H1 (cell line): ENCODE measurements around the gene TRAPPC12. TPM values are rescaled to one million over a fixed set of nuclear protein-coding genes. Genes with fewer than 3 reads are reported as not detected.
A peak's percentile ranks its signal among the peaks of the same experiment; 100 is the strongest.

Experiments
- CTCF ChIA-PET: fragments of 300-600 bp; sonication (Branson Sonifier 250); formaldehyde crosslinking; loops from one replicate; lab custom pipeline; 2021; ENCODE audit not compliant: partially characterized antibody; lab: Charles Lee
- POLR2A ChIA-PET: fragments of 300-600 bp; sonication (Branson Sonifier 250); formaldehyde crosslinking; loops from one replicate; lab custom pipeline; 2021; ENCODE audit warnings: inconsistent platforms; ENCODE audit not compliant: partially characterized antibody; lab: Charles Lee
- DNase-seq, 2 experiments: peaks; one replicate each; pipeline versions ENCODE4 v3.0.0 to v3.0.0-alpha.2; 2010 to 2022; ENCODE audit warnings: low spot score in 2 of 2, low read depth in 1 of 2, mixed read lengths in 1 of 2
- FAIRE-seq: peaks from 2 replicates; lab custom pipeline; 2011; peaks lifted over from hg19 to GRCh38; lab: Jason Lieb, UNC
- H2AFZ ChIP-seq: 2 replicates; pipeline ENCODE4 v1.8.1; 2012; ENCODE audit warnings: low read length, inconsistent platforms
- H2AK5ac ChIP-seq: 2 replicates; pipeline ENCODE4 v1.6.1; 2013; ENCODE audit warnings: low read depth, low read length
- H2BK120ac ChIP-seq: replicated peaks from 2 replicates; pipeline ENCODE3; 2013; ENCODE audit warnings: low read depth, low read length, inconsistent platforms
- H2BK12ac ChIP-seq: 2 replicates; pipeline ENCODE4 v1.6.1; 2013; ENCODE audit warnings: low read depth, low read length
- H2BK15ac ChIP-seq: 2 replicates; pipeline ENCODE4 v1.6.1; 2013; ENCODE audit warnings: low read length
- H2BK20ac ChIP-seq: 2 replicates; pipeline ENCODE4 v1.6.1; 2013; ENCODE audit warnings: low read length
- H2BK5ac ChIP-seq: 2 replicates; pipeline ENCODE4 v1.6.1; 2013; ENCODE audit warnings: low read depth, low read length
- H3K14ac ChIP-seq: 2 replicates; pipeline ENCODE4 v1.6.1; 2013; ENCODE audit warnings: inconsistent platforms; ENCODE audit not compliant: insufficient read length
- H3K18ac ChIP-seq: 2 replicates; pipeline ENCODE4 v1.6.1; 2013; ENCODE audit warnings: low read length; ENCODE audit errors: extremely low read depth
- H3K23ac ChIP-seq: 2 replicates; pipeline ENCODE4 v1.6.1; 2013; ENCODE audit warnings: inconsistent platforms; ENCODE audit not compliant: insufficient read length
- H3K23me2 ChIP-seq: 2 replicates; pipeline ENCODE4 v1.6.1; 2013; ENCODE audit warnings: low read depth, low read length
- H3K27ac ChIP-seq: 2 replicates; pipeline ENCODE4 v1.6.1; 2011; ENCODE audit warnings: low read depth, low read length, inconsistent platforms
- H3K27me3 ChIP-seq, 4 experiments: replicated peaks in 1 of 4; 1 replicate in 1 of 4; 2 replicates in 3 of 4; pipeline versions ENCODE4 v1.6.1 to v1.8.1; 2011 to 2013; ENCODE audit warnings: low read length in 3 of 4, mild to moderate bottlenecking in 3 of 4, inconsistent platforms in 2 of 4, mixed read lengths in 2 of 4, moderate library complexity in 1 of 4; ENCODE audit not compliant: control insufficient read depth in 3 of 4, insufficient read depth in 3 of 4; ENCODE audit errors: extremely low read depth in 1 of 4
- H3K36me3 ChIP-seq, 4 experiments: 2 replicates each; pipeline versions ENCODE4 v1.6.1 to v1.8.1; 2011 to 2013; ENCODE audit warnings: mild to moderate bottlenecking in 4 of 4, low read length in 3 of 4, moderate library complexity in 2 of 4, control low read depth in 1 of 4, inconsistent platforms in 1 of 4; ENCODE audit not compliant: insufficient read depth in 4 of 4, control insufficient read depth in 2 of 4
- H3K4ac ChIP-seq: replicated peaks from 2 replicates; pipeline ENCODE3; 2013; ENCODE audit warnings: low read length, low read depth, mixed read lengths, inconsistent platforms; ENCODE audit not compliant: insufficient read length
- H3K4me1 ChIP-seq, 4 experiments: replicated peaks in 1 of 4; 1 replicate in 1 of 4; 2 replicates in 3 of 4; pipeline versions ENCODE4 v1.6.1 to v1.8.1; 2011 to 2013; ENCODE audit warnings: low read length in 3 of 4, inconsistent platforms in 2 of 4, mixed read lengths in 1 of 4; ENCODE audit not compliant: insufficient read depth in 4 of 4, control insufficient read depth in 3 of 4
- H3K4me2 ChIP-seq, 2 experiments: 2 replicates each; pipeline versions ENCODE4 v1.6.1 to v1.8.1; 2011 to 2013; ENCODE audit warnings: low read depth in 2 of 2, low read length in 2 of 2, control low read depth in 1 of 2, inconsistent platforms in 1 of 2, mild to moderate bottlenecking in 1 of 2; ENCODE audit not compliant: insufficient read depth in 1 of 2
- H3K4me3 ChIP-seq, 4 experiments: fragments of 200-600, 300-600 bp in 1 of 4; sonication (generic), shearing (Covaris generic), sonication (Bioruptor Twin) in 1 of 4; 2 replicates each; pipeline versions ENCODE4 v1.5.1 to v1.8.1; 2011 to 2016; ENCODE audit warnings: low read length in 4 of 4, low read depth in 3 of 4, control low read depth in 2 of 4, inconsistent platforms in 2 of 4, mild to moderate bottlenecking in 2 of 4, mixed read lengths in 1 of 4, moderate library complexity in 1 of 4; ENCODE audit not compliant: insufficient read depth in 2 of 4; ENCODE audit errors: extremely low read depth in 1 of 4
- H3K56ac ChIP-seq: replicated peaks from 2 replicates; pipeline ENCODE3; 2013; ENCODE audit warnings: low read depth, mild to moderate bottlenecking, mixed read lengths, low read length, inconsistent platforms; ENCODE audit not compliant: insufficient read length
- H3K79me1 ChIP-seq: 2 replicates; pipeline ENCODE4 v1.6.1; 2013; ENCODE audit warnings: low read depth, low read length, control low read depth
- H3K79me2 ChIP-seq, 2 experiments: 2 replicates each; pipeline versions ENCODE4 v1.6.1 to v1.8.1; 2012 to 2013; ENCODE audit warnings: low read length in 2 of 2, mild to moderate bottlenecking in 2 of 2, inconsistent platforms in 1 of 2; ENCODE audit not compliant: insufficient read depth in 2 of 2, control insufficient read depth in 1 of 2
- H3K9ac ChIP-seq, 4 experiments: replicated peaks in 1 of 4; 1 replicate in 1 of 4; 2 replicates in 3 of 4; pipeline versions ENCODE4 v1.6.1 to v1.8.1; 2011 to 2013; ENCODE audit warnings: low read depth in 3 of 4, low read length in 3 of 4, control low read depth in 2 of 4, mild to moderate bottlenecking in 2 of 4, moderate library complexity in 2 of 4, inconsistent platforms in 1 of 4; ENCODE audit errors: extremely low read depth in 1 of 4
- H3K9me3 ChIP-seq, 2 experiments: 2 replicates each; pipeline versions ENCODE4 v1.6.1 to v1.8.1; 2012 to 2013; ENCODE audit warnings: mild to moderate bottlenecking in 2 of 2, moderate library complexity in 2 of 2, control low read depth in 1 of 2, inconsistent platforms in 1 of 2, low read depth in 1 of 2, low read length in 1 of 2, mixed read lengths in 1 of 2; ENCODE audit not compliant: insufficient read depth in 2 of 2
- H4K20me1 ChIP-seq, 2 experiments: replicated peaks in 1 of 2; 2 replicates each; pipeline versions ENCODE3 to v1.8.1; 2011 to 2013; ENCODE audit warnings: inconsistent platforms in 2 of 2, low read length in 2 of 2, mild to moderate bottlenecking in 1 of 2; ENCODE audit not compliant: insufficient read depth in 2 of 2, control insufficient read depth in 1 of 2
- H4K5ac ChIP-seq: 2 replicates; pipeline ENCODE4 v1.6.1; 2013; ENCODE audit warnings: low read length, low read depth, mixed read lengths, inconsistent platforms; ENCODE audit not compliant: insufficient read length
- H4K8ac ChIP-seq: 2 replicates; pipeline ENCODE4 v1.8.0; 2013; ENCODE audit warnings: mild to moderate bottlenecking, moderate library complexity, low read length, inconsistent platforms; ENCODE audit not compliant: insufficient read depth; ENCODE audit errors: extremely low read depth
- H4K91ac ChIP-seq: replicated peaks from 2 replicates; pipeline ENCODE3; 2013; ENCODE audit warnings: low read length, mixed read lengths, inconsistent platforms; ENCODE audit not compliant: insufficient read length
- CTBP2 ChIP-seq: IDR thresholded peaks from 2 replicates; pipeline ENCODE4 v1.7.0; 2011; ENCODE audit warnings: borderline replicate concordance, mild to moderate bottlenecking, moderate library complexity, mixed read lengths, low read length; ENCODE audit not compliant: insufficient read depth, insufficient read length
- POLR2A ChIP-seq, 2 experiments: IDR thresholded peaks; 1 replicate in 1 of 2; 2 replicates in 1 of 2; pipeline ENCODE4 v1.6.1; 2011; ENCODE audit warnings: low read depth in 2 of 2, low read length in 2 of 2, mild to moderate bottlenecking in 2 of 2; ENCODE audit errors: control extremely low read depth in 1 of 2
- SAP30 ChIP-seq: fragments of 300-600 bp; sonication (generic); IDR thresholded peaks from 2 replicates; pipeline ENCODE4 v1.7.1; 2012; ENCODE audit warnings: low read length, moderate library complexity, mild to moderate bottlenecking, inconsistent platforms; ENCODE audit not compliant: insufficient read depth, insufficient replicate concordance
- WGBS, 2 experiments: shearing (Covaris generic) in 1 of 2; methylation state at CpG; one replicate each; pipeline versions ENCODE4 v1.1.6 to v1.1.7; 2013 to 2015; ENCODE audit warnings: low lambda C conversion rate in 2 of 2, mixed read lengths in 2 of 2, inconsistent platforms in 1 of 2, low coverage in 1 of 2, missing lambda C conversion rate in 1 of 2; ENCODE audit not compliant: insufficient replicate concordance in 2 of 2, insufficient coverage in 1 of 2, insufficient read length in 1 of 2; ENCODE audit errors: extremely low coverage in 1 of 2, missing lambda C conversion rate in 1 of 2; 5-methylcytosine and 5-hydroxymethylcytosine counted together
- polyA plus RNA-seq, 7 experiments: library from polyadenylated mRNA; depleted of rRNA in 3 of 7; stranded (reverse) in 5 of 7; unstranded in 2 of 7; fragments of >200 nt in 5 of 7; fragments of 200-250 nt in 2 of 7; gene quantifications; 1 replicate in 5 of 7; 2 replicates in 1 of 7; 4 replicates in 1 of 7; pipeline versions ENCODE4 v1.2.1 to v1.2.3, GENCODE V29; 2011 to 2013; ENCODE audit warnings: missing spikeins in 2 of 7, mixed read lengths in 2 of 7
- total RNA-seq: library from RNA; stranded (reverse); fragmentation: NEBNext Ultra II Directional; extraction: Animal tissue kit (Norgen Biotek cat#: 25700); gene quantifications from 2 replicates; pipeline ENCODE4 v1.2.1, GENCODE V29; 2021
- TF ChIP-seq, protein P1 (sequence below), 3 experiments: IDR thresholded peaks; 1 replicate in 2 of 3; 2 replicates in 1 of 3; pipeline versions ENCODE4 v1.5.1 to v1.6.1; 2011; ENCODE audit warnings: low read length in 3 of 3, mild to moderate bottlenecking in 3 of 3, inconsistent platforms in 2 of 3, low read depth in 1 of 3, moderate library complexity in 1 of 3; ENCODE audit not compliant: insufficient read depth in 1 of 3; ENCODE audit errors: control extremely low read depth in 1 of 3

Gene TRAPPC12
- total and polyA plus RNA-seq, 2 of the 8 experiments (the other 6 are each of a cell fraction or from before 2014, with no cell fraction given), result 35.0 to 67.3 TPM

DNA sequence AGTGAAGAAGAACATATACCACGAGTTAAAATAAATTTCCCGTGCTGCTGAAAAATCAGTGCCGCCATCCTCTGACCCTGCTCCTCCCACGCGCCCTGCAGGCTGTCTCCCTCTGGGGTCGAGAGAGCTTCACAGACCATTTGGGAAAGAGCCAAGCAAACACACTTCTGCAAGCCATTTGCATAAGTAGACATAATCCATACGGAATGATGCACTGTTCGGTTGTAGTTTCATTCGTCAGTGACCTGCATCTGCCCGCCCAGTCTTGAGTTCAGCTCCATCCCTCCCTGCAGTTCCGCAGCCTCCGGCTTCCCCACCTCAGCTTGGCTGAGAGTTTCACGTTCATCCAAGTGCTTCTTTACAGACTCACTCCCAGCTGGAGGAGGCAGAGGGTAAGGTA is 69.6 kb downstream of the TRAPPC12 start:
- no peak overlapping the region for H3K27ac ChIP-seq
- H2BK120ac ChIP-seq, result no peak overlapping the region
- H4K5ac ChIP-seq, result no peak overlapping the region
- no peak overlapping the region for H3K23ac ChIP-seq
- ChIA-PET POLR2A (interaction anchor here (0.6 to 1.0 kb wide), 2 partner anchors 10 to 134 kb away, joined by 3 read pairs; no protein-coding TSS in a partner anchor), CTCF (interaction anchor here (0.7 to 4.8 kb wide), 5 partner anchors 9 to 706 kb away, joined by 3 to 23 read pairs (median 8); no protein-coding TSS in a partner anchor)
- no peak overlapping the region for H2BK15ac ChIP-seq
- DNase-seq (peak in 1 of 2 experiments; percentile 20), FAIRE-seq (no peak)
- no peak overlapping the region for H2BK20ac ChIP-seq
- peaks cover 0 to 3% (median 0%) of the 10 kb centered on the region in 4 experiments; a peak in 1 of 7 replicates for H3K4me1 ChIP-seq
- H3K23me2 ChIP-seq, result no peaks in the 10 kb centered on the region
- H3K36me3 ChIP-seq, result peaks cover 6 to 12% (median 9%) of the 10 kb centered on the region in 4 experiments; a peak in 6 of 8 replicates
- H3K79me2 ChIP-seq, result no peaks in the 10 kb centered on the region
- H3K27me3 ChIP-seq, result no peaks in the 10 kb centered on the region
- H3K9me3 ChIP-seq, result no peaks in the 10 kb centered on the region
- H3K4me2 ChIP-seq, result no peak overlapping the region
- no peak overlapping the region for H2BK5ac ChIP-seq
- no peak overlapping the region for H2AFZ ChIP-seq
- H4K8ac ChIP-seq, result no peak overlapping the region
- no peak overlapping the region for H2AK5ac ChIP-seq
- no peak overlapping the region for H3K14ac ChIP-seq
- no peak overlapping the region for H3K9ac ChIP-seq
- WGBS, 2 experiments, result 91% methylated on average over 13 of the region's 13 CpGs; no CpG with 5 or more reads in 1 of the 2 experiments
- no peak overlapping the region for H3K4ac ChIP-seq
- H2BK12ac ChIP-seq, result no peak overlapping the region
- H3K4me3 ChIP-seq, result no peak overlapping the region
- no peak overlapping the region for H4K91ac ChIP-seq
- H3K79me1 ChIP-seq, result peaks cover 2% of the 10 kb centered on the region; the same call in 1 of the 2 replicates
- H3K18ac ChIP-seq, result no peak overlapping the region
- TF ChIP-seq, protein P1, sequence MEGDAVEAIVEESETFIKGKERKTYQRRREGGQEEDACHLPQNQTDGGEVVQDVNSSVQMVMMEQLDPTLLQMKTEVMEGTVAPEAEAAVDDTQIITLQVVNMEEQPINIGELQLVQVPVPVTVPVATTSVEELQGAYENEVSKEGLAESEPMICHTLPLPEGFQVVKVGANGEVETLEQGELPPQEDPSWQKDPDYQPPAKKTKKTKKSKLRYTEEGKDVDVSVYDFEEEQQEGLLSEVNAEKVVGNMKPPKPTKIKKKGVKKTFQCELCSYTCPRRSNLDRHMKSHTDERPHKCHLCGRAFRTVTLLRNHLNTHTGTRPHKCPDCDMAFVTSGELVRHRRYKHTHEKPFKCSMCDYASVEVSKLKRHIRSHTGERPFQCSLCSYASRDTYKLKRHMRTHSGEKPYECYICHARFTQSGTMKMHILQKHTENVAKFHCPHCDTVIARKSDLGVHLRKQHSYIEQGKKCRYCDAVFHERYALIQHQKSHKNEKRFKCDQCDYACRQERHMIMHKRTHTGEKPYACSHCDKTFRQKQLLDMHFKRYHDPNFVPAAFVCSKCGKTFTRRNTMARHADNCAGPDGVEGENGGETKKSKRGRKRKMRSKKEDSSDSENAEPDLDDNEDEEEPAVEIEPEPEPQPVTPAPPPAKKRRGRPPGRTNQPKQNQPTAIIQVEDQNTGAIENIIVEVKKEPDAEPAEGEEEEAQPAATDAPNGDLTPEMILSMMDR (IDR thresholded peaks at IDR 0.05; ENCODE audit: control extremely low read depth in 1 of 3, insufficient read depth in 1 of 3, low read depth in 1 of 3, low read length in 3 of 3), result no peak
- TF ChIP-seq POLR2A (IDR thresholded peaks at IDR 0.05; ENCODE audit: control extremely low read depth in 1 of 2, low read depth in 2 of 2, low read length in 2 of 2), result no peak
- TF ChIP-seq SAP30, result no peak
- no peak for TF ChIP-seq CTBP2
- peaks cover 0 to 3% of the 10 kb centered on the region in 2 experiments for H4K20me1 ChIP-seq
- H3K56ac ChIP-seq, result no peak overlapping the region
